Esophagus muscularis mucosa (tissue), 4 donors: ENCODE measurements around the gene SDHC.

Experiments
- CTCF ChIP-seq, 3 experiments: fragments of 200-600 bp in 2 of 3; fragments of 450-650 bp in 1 of 3; sonication (generic) in 2 of 3; IDR thresholded peaks; one replicate each; pipeline ENCODE4 v1.5.1; 2017 to 2019; ENCODE audit warnings: antibody characterized with exemption in 3 of 3, mild to moderate bottlenecking in 2 of 3, moderate library complexity in 1 of 3
- EP300 ChIP-seq: sonication (generic); formaldehyde crosslinking; IDR thresholded peaks from one replicate; pipeline ENCODE4 v1.6.1; 2017; ENCODE audit warnings: antibody characterized with exemption
- POLR2A ChIP-seq: fragments of 450-650 bp; IDR thresholded peaks from one replicate; pipeline ENCODE4 v1.6.1; 2017; ENCODE audit warnings: antibody characterized with exemption, moderate library complexity, mild to moderate bottlenecking, low read depth
- POLR2AphosphoS5 ChIP-seq, 2 donors: sonication (generic); formaldehyde crosslinking; IDR thresholded peaks; one replicate each; pipeline ENCODE4 v1.6.1; 2017; ENCODE audit warnings: antibody characterized with exemption in 2 of 2

GRCh38 chr1:161267321-161267720, 46.9 kb upstream of the SDHC start:
- TF ChIP-seq POLR2A = no peak
- no peak for TF ChIP-seq CTCF (IDR thresholded peaks at IDR 0.05)
- TF ChIP-seq POLR2AphosphoS5 (IDR thresholded peaks at IDR 0.05) = no peak
- no peak for TF ChIP-seq EP300
